HG03025 (cell line): Measurements from ENCODE around the gene PKP4.

ENCODE experiments used
- ATAC-seq: cut with Tn5 transposase; IDR thresholded peaks from one replicate; pipeline ENCODE4 v1.9.1; 2021; ENCODE audit warnings: mild to moderate bottlenecking, moderate library complexity; ENCODE audit not compliant: unreplicated experiment, low FRiP score

PKP4 gene

DNA sequence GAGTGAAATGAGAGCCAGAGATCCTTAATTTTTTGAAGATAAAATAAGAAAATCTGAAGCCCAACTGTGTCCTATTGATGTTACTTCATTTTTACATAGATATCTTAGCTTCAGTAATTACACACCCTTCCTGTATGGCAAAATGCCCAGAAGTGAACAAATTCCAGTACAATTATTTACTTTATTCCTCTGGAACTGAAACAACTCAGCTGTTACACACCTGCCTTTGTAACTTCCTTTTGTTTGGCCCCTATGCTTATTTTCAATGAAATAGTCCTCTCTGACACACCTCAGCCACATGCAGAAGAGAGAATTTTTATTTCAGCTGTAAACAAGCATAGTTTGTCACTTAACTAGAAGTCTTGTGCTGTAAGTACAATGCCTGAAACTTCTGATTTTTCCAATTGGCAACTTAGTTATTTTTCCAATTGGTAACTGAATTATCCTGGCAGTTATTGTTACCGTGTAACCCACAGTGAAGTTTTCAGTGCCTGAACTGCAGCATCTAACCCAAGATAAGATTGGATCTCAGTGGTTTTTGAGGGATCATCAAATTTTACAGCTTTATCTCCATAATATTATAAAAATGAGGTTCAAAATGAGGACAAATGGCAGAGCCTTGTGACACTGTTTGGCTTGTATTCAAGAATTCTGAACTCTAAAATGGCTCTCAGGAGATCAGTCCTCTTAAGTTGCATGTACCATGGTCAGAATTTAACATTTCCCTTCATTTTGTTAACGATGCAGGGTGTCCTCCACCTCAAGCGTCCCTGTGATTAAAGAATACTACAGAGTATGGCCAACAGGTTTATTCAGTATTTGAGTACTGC, 82.6 kb downstream of the PKP4 start:
- no peak for ATAC-seq

DNA sequence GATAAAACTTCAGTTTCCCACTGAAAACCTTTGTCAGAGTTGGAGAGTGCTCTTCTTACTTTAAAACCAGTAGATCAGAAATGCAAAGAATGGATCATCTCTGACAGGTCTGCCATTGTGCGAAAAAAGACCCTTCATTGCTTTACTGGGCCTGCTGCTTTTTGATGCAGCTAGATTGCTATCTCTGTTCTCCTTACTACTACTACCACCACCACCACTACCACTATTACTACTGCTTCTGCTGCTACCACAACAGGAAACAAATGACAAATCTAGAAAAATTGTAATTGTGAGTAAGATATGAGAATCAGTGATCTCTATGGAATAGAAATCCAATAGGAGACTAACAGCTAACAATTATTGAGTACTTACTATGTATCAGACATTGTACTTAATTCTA, 85.8 kb downstream of the PKP4 start:
- ATAC-seq: no peak

DNA sequence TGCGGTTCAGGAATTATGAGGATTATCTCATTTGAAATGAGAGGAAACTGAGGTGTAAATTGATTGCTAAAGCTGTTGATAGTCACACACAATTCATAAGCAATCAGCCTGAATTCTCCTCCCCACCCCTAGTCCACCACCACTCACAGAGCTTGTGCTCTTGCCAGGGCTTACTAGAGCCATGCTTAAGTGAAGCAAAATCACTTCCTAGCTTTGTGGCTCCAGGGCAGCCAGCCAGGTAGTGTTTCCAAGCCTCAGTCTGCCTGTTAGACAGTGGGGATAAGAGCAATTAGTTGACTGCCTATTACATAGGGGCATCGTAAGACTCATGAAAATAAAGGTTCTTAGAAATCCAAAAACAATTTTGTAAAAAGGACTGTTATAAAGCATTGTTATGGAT, 87.2 kb downstream of the PKP4 start:
- ATAC-seq: no peak

DNA sequence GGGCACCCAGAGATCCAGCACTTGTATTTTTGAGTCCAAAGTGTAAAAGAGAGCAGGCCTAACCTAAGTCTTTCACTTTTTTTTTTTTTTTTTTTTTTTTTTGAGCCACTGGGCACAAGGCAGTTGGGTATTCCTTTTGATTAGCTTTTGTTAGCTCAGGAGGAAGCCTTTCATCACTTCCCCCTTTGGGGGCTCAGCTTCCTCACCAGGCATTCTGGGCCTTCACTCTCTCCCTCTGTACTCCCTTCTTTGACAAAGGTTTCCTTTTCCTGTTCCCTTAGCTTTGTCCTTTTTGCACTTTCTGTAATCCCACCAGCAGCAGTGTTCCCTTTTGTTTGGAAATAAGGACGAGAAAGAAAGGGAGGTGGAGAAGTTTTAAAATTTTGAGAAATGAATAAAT, 88.2 kb downstream of the PKP4 start:
- no peak for ATAC-seq

DNA sequence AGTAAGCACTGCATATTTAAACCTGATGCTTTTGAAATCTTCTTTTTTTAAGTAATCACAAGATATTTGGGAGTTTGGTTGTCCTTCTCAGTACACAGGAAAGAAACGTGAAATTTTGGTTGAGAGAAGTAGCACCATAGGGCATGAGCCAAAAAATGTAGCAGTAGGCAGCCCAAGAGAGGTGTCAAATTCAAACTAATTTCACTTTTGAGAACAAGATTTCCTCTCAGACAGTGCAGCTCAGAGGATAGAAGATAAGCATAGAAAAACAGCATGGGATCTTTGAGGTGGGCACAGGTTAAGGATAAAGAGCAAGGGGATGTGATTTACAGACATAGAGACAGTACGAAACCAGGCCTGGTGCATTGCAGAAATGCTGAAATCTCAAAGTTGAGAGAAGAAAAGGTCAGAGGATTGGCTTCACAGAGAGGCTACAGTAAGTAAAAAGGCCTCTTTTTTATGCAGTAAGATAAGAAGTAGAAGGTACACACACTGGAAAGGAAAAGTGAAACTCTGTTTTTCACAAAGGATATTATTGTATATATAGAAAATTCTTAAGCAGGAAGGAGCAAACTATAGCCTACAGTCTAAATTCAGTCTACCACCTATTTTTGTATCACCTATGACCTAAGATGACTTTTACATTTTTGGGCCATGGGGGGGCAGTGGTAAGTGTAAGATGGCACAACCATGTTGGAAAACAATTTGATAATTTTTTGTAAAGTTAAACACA, 89.8 kb downstream of the PKP4 start:
- peak; percentile 77 for ATAC-seq

DNA sequence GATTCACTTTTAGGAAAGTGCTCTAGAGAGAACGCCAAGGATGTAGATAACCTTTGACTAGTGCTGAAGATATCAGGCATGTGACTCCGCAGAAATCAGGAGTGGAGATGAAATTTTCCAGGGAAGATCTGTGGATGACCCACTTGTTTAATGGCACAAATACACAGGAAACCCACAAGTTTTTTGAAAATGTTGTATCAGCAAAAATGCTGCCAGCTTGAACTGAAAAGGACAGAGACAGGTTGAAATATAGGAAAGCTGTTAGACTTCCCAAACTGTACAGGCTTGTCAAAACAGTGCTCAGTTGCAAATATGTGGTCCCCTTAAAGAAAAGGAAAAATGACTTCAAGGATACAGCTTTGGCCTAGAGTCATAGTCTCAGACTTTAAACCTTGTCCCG, 96.5 kb downstream of the PKP4 start:
- no peak for ATAC-seq

DNA sequence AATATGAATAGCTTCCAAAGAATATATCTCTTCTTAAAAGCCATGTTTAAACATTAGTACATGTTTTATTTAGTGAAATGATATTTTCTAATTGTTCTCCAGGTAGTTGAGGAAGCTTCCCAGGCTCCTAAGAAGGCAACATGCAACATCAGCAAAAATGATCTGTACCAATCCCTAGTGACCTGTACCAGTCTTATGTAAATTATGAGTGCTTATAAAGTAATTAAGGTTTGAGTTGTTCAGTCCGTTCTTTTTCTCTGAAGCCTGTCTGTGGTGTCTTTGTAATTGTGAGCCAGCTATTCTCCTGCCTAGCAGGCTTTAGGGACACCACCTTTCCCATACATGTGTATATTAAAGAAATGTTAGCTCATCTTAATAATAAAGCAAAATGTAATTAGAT, 98.2 kb downstream of the PKP4 start:
- no peak for ATAC-seq

DNA sequence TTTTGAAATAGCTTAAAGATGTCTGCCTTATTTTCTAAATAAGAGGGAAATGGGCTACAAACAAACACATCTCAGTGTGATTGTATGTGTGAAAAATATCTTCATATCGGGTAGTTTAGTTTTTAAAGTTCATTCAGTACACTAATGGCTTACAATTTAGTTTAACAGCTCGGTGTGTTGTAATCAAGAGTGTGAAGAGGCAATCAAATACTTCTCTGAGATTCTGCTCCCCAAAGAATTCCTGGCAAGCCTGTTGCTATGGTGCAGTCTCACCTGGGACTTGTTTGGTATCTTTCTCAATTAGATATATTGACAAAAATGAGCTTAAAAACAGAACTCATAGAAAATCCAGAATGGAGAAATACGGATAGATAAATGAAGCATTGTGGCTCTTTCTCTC, 99.4 kb downstream of the PKP4 start:
- ATAC-seq: no peak

DNA sequence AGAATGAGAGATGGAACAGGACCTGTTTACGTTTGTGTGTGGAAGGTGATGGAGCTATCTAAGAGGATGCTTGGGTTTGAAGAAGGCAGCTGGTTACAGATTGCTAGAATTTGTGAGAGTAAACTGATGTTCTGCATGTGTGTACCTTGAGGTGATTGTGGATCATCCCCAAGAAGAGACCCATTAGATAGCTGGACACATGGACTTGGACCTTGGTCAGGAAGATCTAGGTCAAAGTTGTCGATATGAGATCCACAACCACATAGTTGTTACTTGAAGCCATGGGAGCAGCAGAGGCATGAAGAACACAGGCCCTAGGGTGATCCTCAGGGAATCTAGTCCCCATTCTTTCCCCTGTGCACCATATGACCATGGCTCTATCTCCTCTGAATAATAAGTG, 101.0 kb downstream of the PKP4 start:
- ATAC-seq: no peak

DNA sequence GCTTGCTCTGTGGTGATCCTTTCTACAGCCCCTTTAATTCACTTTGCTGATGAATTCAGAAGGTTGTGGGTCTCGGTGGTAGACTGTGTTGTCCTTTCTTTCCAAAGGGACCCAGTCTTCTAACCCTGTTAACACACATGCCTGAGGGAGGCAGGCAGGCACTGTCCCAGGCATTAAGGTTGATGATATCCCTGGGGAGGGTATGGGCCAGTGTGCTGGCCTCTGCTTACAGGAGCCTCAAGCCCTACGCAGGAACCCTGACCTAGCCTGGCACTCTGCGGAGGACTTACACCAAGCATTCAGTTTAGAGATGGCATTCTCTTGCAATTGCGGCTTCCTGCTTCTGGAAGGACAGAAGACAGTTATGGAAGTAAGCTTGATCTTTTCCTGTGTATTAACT, 102.5 kb downstream of the PKP4 start:
- no peak for ATAC-seq

DNA sequence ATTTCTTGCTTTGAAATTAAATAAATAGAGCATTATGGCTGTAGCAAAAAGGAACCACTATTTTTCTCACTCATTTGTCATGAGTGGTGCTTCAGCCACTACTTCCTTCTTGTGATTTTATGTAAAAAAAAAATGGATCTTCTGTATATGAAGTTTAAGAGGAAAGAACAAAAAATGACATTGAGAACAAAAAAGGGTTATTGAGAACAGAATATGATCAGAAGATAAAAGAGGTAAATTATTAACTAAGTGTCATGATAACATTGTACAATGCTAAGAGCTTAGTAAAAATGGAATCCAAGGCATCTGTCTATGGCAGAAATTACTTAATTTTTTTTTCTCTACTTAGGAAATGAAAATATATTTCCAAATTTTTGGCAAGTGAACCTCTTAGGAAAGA, 103.5 kb downstream of the PKP4 start:
- ATAC-seq: no peak

DNA sequence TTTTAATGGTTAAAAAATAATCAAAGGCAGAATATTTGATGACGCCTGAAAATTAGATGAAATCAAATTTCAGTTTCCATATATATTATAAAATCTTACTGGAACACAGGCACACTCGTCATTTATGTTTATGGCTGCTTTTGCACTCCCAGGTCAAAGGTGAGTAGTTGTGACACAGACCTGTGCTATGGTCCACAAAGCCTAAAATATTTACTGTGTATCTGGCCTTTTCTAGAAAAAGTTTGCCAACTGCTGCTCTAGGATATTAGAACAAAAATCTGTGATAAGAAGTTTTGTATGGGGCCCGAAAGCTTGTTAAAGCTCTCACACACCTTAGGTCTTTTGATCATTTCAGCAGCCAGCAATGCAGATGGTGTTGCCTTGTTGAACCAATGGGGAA, 104.3 kb downstream of the PKP4 start:
- ATAC-seq: no peak

DNA sequence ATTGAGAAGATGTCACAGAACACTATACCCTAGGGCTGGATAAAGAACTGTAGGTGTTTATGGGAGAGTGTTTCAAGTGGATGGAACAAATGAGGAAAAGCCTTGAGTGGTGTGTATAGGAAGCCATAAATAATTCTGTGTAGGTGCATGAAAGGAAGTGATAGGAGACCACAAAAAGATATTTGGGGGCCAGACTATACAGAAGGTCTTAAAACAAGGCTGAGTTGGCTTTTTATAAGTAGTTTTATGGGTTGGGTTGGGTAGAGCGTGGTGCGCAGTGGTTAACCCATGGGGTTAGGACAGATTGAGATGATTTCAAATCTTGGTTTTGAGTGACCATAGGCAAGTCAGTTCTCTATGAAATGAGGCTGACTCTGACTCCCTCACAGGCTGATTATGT, 110.5 kb downstream of the PKP4 start:
- no peak for ATAC-seq

DNA sequence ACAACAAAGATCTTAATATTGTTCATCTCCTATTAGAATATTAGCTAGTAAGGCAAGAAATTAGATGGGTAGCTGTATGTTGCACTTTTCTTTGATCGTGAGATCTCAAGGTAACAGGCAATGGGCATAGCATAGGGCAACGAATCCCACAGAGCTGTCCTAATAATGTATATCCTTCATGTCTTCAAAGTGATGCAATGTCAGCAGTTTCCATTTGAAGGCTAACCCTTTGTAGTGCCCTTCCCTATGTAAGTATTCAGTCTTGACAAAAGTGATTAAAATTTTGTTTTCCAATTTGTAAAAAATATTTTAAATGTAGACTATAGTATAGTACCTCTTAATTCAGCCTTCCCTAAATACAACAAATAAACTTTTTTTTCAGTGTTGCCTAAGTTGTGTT, 112.5 kb downstream of the PKP4 start:
- ATAC-seq: no peak

DNA sequence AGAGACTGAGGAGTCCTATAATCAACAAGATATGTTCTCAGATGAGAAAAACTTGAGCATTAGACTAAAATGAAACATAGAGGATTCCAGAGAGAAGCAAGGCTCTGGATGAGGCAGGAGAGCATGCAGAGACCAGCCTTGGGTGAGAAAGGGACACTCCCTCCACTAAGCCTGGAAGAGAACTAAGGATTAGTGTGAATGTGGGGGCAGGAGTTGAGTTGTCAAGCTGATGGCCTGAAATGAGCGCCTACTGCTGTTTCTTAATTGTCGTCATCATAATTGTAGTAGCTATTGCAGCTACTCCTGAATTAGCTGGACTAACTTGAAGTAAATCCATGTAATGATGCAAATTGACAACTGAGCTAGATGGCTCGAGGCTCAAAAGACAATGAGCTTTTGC, 114.1 kb downstream of the PKP4 start:
- ATAC-seq: no peak

DNA sequence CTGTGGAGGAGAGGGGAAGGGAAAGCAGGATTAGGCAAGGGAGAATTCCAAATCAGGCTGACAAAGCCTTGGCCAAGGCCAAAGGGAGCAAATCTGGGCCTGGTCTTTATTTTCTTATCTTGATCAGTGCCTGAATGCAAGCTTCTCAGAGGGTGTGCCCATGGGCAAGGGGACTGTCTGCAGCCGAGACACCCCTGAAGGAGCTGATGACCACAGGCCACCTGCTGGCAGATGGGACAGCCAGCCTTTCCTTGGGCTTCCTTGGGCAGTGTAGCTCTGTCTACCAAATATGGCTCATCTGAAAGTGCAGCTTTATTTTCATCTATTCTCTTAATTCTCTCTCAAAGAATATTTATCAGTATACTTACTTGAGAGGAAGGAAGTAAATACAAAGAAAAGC, 117.0 kb downstream of the PKP4 start:
- no peak for ATAC-seq

DNA sequence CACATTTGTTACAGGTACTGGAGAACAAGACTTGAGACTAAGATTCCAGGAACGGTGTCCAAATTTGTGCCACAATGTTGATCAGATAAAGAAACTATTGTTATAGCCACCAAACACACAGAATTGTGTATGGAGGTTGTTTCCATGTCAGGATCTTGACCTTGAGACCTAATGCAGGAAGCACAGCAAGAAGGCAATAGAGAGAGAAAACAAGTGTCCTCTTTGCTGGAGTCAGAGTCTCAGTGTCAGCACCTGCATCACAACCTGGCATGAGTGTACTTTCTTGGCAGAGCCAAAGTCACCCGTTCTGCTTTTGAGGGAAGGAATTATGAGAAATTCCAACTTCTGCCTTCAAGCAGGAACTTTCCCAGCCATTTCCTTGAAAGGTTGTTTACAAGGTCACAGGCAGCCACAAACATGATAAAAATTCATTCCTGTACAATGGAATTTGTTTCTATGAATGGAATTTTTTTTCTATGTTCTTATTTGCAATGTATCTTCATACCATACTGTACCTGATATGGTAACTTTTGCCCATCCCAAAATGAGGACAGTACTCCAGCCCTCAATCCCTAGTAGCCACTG, 118.4 kb downstream of the PKP4 start:
- ATAC-seq: no peak

DNA sequence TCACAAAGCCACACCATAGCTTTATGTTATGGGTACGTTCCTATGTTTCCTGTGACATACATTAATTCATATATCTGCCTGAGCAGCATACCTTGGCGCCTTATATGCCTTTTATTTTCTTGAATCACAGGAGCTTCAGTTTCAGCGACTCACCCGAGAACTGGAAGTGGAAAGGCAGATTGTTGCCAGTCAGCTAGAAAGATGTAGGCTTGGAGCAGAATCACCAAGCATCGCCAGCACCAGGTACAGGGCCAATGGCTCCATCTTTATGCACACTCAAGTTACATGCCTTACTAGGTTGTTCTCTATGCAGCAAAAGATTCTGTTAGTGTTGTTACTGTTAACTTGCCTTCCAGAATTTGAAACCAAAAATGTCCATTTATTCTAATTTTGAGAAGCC, 120.4 kb downstream of the PKP4 start:
- no peak for ATAC-seq

DNA sequence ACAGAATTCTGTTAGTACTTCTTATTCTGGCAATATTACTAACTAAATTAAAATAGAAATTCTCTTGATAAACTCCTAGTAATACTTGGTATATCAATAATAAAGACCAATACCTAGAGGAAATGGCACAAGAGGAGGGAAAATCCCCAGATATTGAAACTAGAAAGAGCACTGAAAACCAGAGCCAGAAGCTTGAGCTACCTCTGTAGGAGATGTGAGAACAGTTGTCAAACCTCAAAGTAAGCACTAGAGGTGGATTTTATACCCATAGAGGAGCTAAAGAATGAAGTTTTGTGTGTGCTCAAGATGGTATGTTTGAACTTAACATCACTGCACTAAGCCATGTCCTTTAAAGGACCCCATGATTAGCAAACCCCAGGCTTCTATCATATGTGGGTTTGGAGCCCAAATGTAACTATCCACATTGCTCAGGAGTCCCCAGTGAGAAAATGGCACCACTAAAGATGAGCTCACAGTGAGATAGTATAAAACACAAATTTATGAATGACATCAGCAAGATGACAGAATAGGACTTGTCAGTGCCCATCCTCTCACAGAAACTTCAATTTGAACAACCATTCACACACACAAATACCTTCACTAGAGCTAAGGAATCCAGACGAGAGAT, 122.1 kb downstream of the PKP4 start:
- peak; percentile 92 for ATAC-seq

DNA sequence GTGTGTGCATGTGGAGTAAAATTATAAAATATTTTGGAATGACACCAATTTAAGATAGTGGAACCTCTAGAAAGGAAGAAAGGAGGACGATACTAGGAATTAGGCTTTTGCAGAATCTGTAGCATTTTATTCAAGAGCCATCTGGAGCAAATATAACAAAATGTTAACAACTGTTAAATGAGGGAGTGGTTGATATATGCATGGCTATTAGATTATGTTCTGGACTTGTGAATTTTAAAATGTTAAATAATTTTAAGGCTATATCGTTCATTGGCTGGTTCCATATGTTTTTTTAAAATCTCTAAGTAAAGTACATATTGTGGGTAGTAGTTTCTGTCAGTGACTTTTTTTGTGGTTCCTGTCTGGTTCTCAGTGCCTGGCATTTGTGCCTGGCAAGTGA, 123.2 kb downstream of the PKP4 start:
- ATAC-seq: no peak

DNA sequence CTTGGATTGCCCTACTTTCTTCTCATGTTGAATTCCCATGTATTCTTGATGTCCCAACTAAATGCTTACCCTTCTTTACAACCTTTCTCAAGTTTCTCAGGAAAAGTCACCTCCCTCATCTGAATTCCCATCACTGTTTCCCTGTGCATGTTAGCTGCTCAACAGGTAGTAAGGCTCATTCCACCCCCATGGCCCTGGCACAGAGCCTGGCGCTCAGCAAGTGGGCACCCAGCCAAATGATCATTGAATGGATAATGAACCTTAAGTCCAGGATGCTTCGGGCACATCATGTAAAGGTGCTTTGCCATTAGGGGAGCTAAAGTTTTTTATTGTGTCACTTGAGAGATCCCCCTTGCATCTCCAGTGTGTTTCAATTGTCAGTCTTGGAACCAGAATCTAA, 124.0 kb downstream of the PKP4 start:
- no peak for ATAC-seq
